HG02763 (cell line): ENCODE data around the gene CLTRN.
"Not testable (repeated sequence)": the region's sequence is repeated elsewhere in the genome, so short reads cannot be mapped to it uniquely, and the experiment has no call there.

Source experiments
- ATAC-seq: cut with Tn5 transposase; IDR thresholded peaks from one replicate; pipeline ENCODE4 v1.9.1; 2021; ENCODE audit warnings: mild to moderate bottlenecking, moderate library complexity; ENCODE audit not compliant: unreplicated experiment

CLTRN gene

GRCh38 chrX:15653961-15654360 lies 10.6 kb downstream of the CLTRN start:
- no peak for ATAC-seq

GRCh38 chrX:15647510-15647909 lies 17.1 kb downstream of the CLTRN start:
- not testable (repeated sequence) for ATAC-seq

GRCh38 chrX:15646543-15646942 lies 18.1 kb downstream of the CLTRN start:
- no peak for ATAC-seq

- ATAC-seq = no peak
Observed at GRCh38 chrX:15646031-15646430, 18.6 kb downstream of the CLTRN start.

GRCh38 chrX:15645266-15645665 lies 19.3 kb downstream of the CLTRN start:
- no peak for ATAC-seq

GRCh38 chrX:15644560-15644872 lies 20.1 kb downstream of the CLTRN start:
- no peak for ATAC-seq

DNA sequence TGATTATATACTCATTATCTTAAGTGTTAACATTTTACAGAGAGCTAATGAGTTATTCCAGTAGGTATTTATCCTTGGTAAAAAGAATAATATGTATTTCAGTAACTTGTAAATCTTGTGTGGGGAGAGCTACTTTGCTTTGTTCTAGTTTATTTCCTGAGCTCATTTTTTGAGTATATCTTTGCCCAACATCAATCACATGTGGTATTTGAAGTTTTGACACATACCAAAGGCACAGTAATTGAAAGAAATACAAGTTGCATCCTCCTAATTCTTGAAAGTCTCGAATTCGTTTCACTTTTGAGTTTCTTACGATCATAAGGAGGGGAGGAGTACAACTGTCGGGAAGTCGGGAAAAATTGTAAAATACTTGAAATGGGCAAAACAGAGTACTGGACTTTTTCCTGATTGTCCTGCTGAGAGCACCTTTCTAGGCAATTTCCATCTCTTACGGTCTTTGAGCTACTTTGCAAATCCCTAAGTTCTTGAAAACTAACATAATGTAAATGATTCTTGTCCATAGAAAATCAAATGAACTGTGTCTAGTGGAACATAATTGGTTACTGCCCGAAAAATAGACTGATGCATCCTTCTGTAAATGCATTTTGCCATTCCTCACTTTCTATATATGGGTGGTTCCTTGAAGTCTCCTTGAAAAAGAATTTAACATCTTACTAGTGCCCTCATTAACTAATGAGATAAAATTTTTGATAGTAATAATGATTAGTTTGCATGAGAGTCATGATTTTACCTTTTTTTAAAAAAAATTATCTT lies 20.6 kb downstream of the CLTRN start:
- no peak for ATAC-seq

DNA sequence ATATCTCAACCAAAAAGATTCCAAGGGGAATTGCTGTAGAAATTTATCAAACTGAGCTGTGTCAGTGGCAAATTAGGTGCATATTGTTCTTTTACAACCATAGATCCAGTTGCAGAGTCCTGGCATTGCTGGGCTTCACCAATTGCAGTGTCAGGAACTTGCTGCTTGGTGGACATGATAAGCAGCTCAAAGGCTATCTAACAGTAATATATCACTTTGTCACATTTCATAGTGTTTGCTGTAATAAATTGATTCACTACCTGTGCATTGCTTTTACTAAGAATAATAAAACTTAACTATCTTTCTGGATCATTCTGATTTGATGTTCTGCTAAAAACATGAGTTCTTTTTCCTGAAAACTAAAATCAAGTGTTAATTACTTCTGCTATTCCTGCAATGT lies 33.0 kb downstream of the CLTRN start:
- ATAC-seq = no peak

GRCh38 chrX:15623054-15623453 lies 41.6 kb downstream of the CLTRN start:
- no peak for ATAC-seq

- no peak for ATAC-seq
Observed at GRCh38 chrX:15619053-15619755, 45.4 kb downstream of the CLTRN start.

GRCh38 chrX:15617111-15617510 lies 47.5 kb downstream of the CLTRN start:
- ATAC-seq = no peak

DNA sequence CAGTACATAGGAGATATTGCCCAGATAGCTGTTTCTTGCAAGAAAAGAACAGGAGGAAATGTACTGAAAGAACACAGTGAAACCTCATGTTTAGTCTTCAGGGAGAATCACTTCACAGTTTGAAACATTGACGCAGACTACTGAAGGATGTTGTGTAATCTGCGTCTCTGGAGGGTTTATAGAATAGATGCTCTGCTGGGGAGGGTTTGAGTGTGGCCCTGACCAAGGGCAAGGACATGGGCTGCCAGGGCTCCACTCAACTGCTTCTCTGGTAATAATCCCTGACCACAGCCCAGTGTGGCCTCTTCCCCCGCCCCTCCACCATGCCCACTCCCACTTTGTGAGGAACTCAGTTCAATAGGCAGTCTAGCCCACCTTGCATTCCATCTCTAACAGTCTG lies 48.1 kb downstream of the CLTRN start:
- ATAC-seq = no peak

- ATAC-seq = no peak
Observed at GRCh38 chrX:15607067-15607466, 57.5 kb downstream of the CLTRN start.

GRCh38 chrX:15606136-15606535 lies 58.5 kb downstream of the CLTRN start:
- no peak for ATAC-seq

- ATAC-seq = no peak
Observed at GRCh38 chrX:15605226-15605625, 59.4 kb downstream of the CLTRN start.

DNA sequence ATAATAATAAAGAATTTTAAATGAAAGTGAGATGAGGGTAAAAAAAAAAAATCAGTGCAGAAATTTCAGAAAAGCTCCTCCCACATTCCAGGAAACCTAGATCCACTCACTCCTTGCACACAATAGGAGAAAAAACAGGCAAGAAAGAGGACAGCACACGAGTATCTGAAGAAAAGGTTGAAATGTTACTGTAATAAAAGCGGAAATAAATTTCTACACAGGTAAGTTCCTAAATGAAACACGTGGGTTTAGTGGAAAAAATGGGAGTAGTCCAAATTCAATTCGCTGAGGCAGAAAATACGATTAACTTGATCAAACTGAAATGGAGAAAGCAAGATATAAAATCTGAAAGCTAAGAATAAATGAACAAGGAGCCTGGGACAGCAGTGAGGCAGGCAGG lies 61.8 kb downstream of the CLTRN start:
- ATAC-seq = no peak

GRCh38 chrX:15601932-15602331 lies 62.7 kb downstream of the CLTRN start:
- no peak for ATAC-seq

DNA sequence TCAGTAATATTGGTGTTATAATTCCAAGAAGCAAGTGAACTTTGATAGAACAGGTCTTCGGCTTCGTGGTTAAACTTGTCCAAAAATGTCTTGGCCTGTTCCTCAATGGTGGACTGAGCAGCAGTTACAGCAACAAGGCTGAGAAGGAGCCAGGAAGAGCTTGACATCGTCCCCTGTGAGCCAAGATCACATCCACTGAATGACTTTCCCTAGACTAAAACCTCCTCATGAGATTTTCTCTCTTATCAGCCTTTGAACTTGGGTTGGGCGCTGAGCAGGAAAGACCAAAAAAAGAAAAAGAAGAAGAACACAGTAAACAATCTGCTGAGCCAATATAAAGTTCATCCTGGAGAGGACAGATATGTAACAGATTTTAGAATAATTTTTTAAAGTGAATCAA lies 63.9 kb downstream of the CLTRN start, which contains the start of gene ACE2:
Gene ACE2, minus strand, starts transcription at position 216 of the 400 bp plus-strand sequence. Its CDS starts 49 bp downstream, at position 167.
- ATAC-seq = no peak

DNA sequence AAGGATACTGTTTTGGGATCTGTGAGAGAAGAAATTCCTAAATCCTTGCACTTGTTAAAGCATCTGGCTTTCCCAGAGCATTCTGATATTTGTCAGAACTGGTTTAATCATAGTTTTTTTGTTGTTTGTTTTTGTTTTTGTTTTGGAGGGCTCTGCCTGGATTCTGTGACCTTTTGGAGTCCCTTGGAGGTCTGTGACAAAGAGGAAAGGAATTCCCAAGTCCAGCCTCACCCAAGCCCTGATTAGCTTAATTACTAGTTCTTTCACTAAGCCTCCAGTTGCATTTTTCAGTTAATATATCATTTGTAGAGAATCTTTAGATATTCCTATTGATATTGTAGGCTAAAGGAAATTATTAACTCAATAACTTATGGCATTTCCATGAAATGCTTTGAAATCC lies 64.6 kb downstream of the CLTRN start:
- no peak for ATAC-seq

DNA sequence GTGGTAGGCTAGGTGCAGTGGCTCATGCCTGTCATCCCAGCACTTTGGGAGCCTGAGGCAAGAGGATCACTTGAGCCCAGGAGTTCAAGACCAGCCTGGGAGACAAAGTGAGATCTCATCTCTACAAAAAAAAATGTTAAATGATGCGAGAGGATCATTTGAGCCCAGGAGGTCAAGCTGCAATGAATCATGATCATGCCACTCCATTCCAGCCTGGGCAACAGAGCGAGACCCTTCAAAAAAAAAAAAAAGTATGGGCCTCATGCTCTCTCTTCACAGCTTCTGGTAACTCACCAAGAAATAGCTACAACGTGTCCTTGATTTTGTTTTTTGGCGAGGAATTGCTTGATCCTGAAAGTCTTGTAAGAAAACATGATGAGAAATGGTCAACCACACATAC lies 65.1 kb downstream of the CLTRN start:
- ATAC-seq = no peak

DNA sequence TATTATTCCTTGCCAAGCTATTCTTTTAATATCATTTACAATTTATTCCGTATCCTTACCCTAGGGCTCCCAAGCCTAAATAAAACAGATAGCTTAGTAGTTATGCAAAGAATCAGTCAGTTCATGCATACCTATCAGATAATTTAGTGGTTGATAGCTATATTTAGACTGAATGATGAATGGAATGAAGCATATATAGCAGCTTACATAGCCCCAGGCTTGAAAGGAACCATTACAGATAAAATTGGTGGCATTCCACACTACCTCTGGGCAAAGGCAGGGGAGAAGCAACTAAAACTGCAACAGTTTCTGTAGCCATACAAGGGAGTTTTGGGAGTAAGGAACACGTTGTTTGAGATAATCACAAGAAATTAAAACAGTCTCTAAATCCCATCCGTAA lies 66.6 kb downstream of the CLTRN start:
- no peak for ATAC-seq

DNA sequence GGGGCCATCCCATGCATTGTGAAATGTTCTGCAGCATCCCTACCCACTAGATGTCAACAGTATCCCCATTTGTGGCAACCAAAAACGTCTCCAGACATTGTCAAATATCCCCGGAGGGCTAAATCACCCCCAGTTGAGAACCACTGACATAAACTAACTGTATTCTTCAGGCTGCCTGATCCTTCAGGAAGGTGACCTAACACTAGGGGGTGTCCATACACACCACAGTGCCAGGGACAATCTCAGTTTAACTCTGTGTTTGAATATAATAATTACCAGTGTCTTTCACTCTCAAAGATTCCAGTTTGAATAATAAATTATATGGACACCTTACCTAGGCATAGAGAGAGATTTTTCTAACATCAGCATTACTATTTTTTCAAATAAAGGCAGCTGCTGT lies 70.2 kb downstream of the CLTRN start:
- no peak for ATAC-seq
